WTC11 (cell line): ENCODE measurements around the gene TLX1.

Experiments used
- CTCF ChIP-seq: fragments of 200-600 bp; IDR thresholded peaks from 2 replicates; pipeline ENCODE4 v1.8.0; 2022; ENCODE audit warnings: antibody characterized with exemption
- ESRRA ChIP-seq: sonication (generic); formaldehyde crosslinking; IDR thresholded peaks from 2 replicates; pipeline ENCODE4 v1.8.1; 2022; ENCODE audit warnings: mild to moderate bottlenecking, missing genetic modification reagents, borderline replicate concordance
- HMGXB4 ChIP-seq: sonication (generic); formaldehyde crosslinking; IDR thresholded peaks from 2 replicates; pipeline ENCODE4 v1.8.1; 2023; ENCODE audit warnings: mild to moderate bottlenecking, moderate library complexity, missing genetic modification reagents
- TEAD4 ChIP-seq: sonication (generic); formaldehyde crosslinking; IDR thresholded peaks from 2 replicates; pipeline ENCODE4 v1.8.0; 2022; ENCODE audit warnings: mild to moderate bottlenecking, missing genetic modification reagents
- ZNF121 ChIP-seq: sonication (generic); formaldehyde crosslinking; IDR thresholded peaks from 2 replicates; pipeline ENCODE4 v1.8.0; 2023; ENCODE audit warnings: missing genetic modification reagents
- TF ChIP-seq, protein P1 (sequence below): sonication (generic); formaldehyde crosslinking; IDR thresholded peaks from 2 replicates; pipeline ENCODE4 v1.8.1; 2022; ENCODE audit warnings: low read depth, missing genetic modification reagents, borderline replicate concordance
- TF ChIP-seq, protein P2 (sequence below): sonication (generic); formaldehyde crosslinking; IDR thresholded peaks from 2 replicates; pipeline ENCODE4 v1.8.0; 2022; ENCODE audit warnings: mild to moderate bottlenecking, missing genetic modification reagents

- TF ChIP-seq, protein P1, sequence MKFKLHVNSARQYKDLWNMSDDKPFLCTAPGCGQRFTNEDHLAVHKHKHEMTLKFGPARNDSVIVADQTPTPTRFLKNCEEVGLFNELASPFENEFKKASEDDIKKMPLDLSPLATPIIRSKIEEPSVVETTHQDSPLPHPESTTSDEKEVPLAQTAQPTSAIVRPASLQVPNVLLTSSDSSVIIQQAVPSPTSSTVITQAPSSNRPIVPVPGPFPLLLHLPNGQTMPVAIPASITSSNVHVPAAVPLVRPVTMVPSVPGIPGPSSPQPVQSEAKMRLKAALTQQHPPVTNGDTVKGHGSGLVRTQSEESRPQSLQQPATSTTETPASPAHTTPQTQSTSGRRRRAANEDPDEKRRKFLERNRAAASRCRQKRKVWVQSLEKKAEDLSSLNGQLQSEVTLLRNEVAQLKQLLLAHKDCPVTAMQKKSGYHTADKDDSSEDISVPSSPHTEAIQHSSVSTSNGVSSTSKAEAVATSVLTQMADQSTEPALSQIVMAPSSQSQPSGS (CRISPR knock-in tag) = no peak
- TF ChIP-seq, protein P2, sequence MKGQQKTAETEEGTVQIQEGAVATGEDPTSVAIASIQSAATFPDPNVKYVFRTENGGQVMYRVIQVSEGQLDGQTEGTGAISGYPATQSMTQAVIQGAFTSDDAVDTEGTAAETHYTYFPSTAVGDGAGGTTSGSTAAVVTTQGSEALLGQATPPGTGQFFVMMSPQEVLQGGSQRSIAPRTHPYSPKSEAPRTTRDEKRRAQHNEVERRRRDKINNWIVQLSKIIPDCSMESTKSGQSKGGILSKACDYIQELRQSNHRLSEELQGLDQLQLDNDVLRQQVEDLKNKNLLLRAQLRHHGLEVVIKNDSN = no peak
- no peak for TF ChIP-seq CTCF
- no peak for TF ChIP-seq TEAD4 (CRISPR knock-in tag)
- TF ChIP-seq ZNF121 (CRISPR knock-in tag) = no peak
- TF ChIP-seq ESRRA (CRISPR knock-in tag) = no peak
- no peak for TF ChIP-seq HMGXB4
These were observed 35.3 kb downstream of the TLX1 start for GRCh38 chr10:101166430-101166829.
